HG02798 (cell line): ENCODE measurements around the gene AMIGO3.
"Not testable (repeated sequence)": the region's sequence is repeated elsewhere in the genome, so short reads cannot be mapped to it uniquely, and the experiment has no call there.

ENCODE experiments used
- ATAC-seq: cut with Tn5 transposase; IDR thresholded peaks from one replicate; pipeline ENCODE4 v1.9.1; 2021; ENCODE audit warnings: mild to moderate bottlenecking; ENCODE audit not compliant: unreplicated experiment, poor library complexity

AMIGO3 gene

DNA sequence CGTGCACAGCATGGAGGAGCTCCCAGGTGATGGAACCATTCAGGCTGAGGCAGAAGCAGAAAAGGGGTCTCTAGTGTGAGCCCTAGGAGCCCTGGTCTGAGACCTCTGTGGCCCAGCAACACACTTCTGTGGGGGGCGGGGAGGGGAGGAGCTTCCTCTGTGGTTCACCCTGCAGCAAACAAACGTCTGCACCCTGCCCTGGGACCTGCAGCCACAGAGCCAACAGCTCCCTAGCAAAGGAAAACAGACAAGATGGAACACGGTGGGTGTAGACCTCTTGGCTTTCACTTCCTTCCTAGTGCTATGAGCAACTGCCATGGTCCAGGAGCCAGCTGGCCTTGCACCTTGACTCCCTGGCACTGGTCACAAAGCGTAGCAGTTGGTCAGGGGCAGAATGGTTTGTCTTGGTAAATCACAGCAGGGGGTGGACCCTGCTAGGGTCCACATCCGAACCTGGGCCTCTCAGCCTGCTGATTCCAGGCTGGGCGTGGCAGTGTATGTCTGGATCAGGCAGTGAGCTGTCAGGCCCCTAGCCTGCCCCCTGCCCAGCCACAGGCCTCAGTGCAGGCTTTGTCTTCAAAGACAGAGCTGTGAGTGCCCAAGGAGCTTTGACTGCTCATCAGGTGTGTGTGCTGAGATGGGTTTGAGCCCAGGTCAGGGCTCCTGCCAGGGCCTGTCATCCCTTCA, 6.7 kb downstream of the AMIGO3 start:
- no peak for ATAC-seq

GRCh38 chr3:49712166-49712565, 7.3 kb downstream of the AMIGO3 start:
- ATAC-seq, result no peak

DNA sequence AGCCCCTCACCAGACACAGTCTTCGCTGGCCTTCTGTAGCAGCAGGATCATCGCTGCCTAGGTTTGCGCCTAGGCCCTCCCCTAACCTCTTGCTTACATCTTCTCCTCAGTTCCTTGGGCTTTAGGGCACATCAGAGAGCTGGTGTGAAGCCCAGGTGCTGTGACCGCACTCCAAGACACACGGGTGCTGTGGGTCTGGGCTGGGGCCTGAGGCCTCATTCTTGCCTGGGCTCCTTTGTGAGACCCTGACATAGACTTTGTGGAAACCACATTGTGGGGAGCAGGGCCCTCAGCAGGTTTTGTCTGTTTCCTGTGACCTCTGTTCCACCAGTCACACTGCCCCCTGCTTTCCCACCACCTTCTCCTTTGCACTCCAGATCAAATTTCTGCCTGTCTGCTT, 8.0 kb downstream of the AMIGO3 start:
- no peak for ATAC-seq

- ATAC-seq, result no peak
These were observed 9.6 kb downstream of the AMIGO3 start for GRCh38 chr3:49709852-49710251.

DNA sequence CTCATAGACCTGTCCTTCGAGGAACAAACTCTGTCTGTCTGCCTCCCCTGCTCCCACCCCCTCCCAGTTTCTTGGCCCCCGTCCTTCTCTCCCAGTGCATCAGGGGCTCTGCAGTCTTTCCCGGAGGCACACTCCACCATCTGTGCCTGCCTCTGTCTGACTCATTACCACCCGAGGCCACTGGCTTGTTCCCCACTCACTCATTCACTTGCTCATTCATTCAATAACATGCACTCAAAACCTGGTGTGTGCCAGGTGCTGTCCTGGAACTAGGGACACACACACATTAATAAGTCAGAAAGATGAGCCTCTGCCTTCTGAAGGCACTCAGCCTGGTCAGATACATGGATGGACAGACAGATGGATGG, 12.4 kb downstream of the AMIGO3 start:
- ATAC-seq, result no peak

GRCh38 chr3:49706456-49707112, 12.9 kb downstream of the AMIGO3 start:
- ATAC-seq, result no peak

- no peak for ATAC-seq
These were observed 14.0 kb downstream of the AMIGO3 start for GRCh38 chr3:49705390-49705960.

- ATAC-seq, result no peak
These were observed 14.9 kb downstream of the AMIGO3 start for GRCh38 chr3:49704629-49705028.

GRCh38 chr3:49703956-49704355, 15.5 kb downstream of the AMIGO3 start:
- ATAC-seq, result no peak

GRCh38 chr3:49703443-49703927, 16.0 kb downstream of the AMIGO3 start:
- peak; percentile 74 for ATAC-seq

GRCh38 chr3:49702672-49703071, 16.8 kb downstream of the AMIGO3 start:
- ATAC-seq, result no peak

- no peak for ATAC-seq
These were observed 18.0 kb downstream of the AMIGO3 start for GRCh38 chr3:49701388-49702077.

- ATAC-seq, result no peak
These were observed 18.9 kb downstream of the AMIGO3 start for GRCh38 chr3:49700453-49701128.

GRCh38 chr3:49700014-49700413, 19.5 kb downstream of the AMIGO3 start:
- no peak for ATAC-seq

DNA sequence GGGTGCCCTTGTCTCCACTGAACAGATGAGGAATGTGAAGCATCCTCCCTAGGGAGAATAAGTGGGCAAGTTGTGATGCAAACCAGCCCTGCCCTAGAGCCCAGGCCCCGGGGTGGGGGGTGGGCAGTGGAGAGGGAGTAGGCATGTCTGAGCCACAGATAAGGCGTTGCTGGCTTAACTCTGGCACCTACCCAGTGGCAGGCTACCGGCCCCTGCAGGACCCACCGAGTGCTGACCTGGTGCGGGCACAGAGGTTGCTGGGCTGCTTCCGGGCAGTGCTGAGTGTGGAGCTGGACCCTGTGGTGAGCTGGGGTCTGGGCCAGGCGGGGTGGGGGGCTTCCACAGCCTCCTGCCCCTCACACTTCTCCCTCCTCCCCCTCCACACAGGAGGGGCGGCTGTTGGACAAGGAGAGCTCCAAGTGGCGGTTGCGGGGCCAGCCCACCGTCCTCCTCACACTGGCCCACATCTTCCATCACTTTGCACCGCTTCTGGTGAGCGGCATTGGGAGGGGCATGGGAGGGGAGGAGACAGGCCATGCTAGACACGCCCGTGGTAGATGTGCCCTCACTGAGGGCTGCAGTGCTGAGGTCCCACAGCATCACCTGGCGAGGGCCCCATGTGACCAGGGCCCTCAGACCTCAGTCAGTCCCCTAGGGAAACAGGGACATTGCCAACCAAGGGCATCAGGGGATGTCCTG, 20.1 kb downstream of the AMIGO3 start:
- no peak for ATAC-seq

GRCh38 chr3:49695350-49696015, 24.0 kb downstream of the AMIGO3 start:
- ATAC-seq, result not testable (repeated sequence)

DNA sequence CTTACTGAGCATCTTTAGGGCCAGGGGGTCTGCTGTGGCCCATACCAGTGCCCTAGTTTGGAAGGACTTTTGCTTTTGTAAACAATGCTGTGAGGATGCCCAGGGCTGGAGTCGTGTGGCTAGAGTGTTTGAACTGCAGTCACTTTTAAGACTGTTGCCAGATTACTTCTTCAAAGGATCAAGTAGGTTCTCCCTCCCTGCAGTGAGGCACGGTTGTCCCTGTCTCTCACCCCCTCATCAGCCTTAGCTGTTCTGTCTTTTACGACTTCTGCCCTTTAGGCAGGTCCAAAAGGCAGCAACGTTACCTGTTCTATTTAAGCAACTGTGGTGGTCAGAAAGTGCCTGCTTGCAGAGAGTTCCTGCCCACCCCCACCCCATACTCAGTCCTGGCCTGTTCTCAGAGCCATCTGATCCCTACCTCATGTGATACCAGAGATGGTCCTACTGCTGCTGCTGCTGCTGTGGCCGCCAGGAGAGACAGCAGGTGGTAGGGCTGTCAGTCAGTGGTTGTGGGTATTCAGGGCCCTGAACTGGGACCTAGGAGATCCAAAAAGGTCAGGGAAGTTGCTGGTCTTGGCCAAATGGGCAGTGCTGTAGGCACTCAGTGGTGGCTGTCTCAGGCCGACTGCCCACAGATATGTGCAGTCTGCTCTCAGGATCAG, 24.9 kb downstream of the AMIGO3 start:
- ATAC-seq, result not testable (repeated sequence)

DNA sequence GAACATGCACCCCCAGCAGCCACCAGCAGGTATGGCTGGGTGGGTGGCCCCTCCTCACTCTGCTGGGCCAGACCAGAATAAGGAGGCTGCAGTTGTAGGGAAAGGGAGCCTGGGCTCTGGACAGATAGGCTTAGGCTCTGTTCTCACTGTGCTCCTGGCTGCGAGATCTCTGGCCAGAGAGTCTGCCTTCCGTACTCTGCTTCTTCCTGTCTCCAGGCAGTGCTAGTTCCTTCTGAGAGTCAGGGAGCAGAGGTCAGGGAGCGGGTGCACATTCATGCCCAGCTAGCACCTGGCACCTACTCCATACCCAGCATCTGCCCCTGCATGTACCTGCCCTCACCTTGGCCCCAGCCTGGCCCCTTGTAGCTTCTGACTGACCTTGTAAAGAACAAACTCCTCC, 28.0 kb downstream of the AMIGO3 start:
- not testable (repeated sequence) for ATAC-seq

- not testable (repeated sequence) for ATAC-seq
These were observed 28.6 kb downstream of the AMIGO3 start for GRCh38 chr3:49690856-49691255.
